Measurements from ENCODE around the gene IWS1.
"Not testable (repeated sequence)": the region's sequence is repeated elsewhere in the genome, so short reads cannot be mapped to it uniquely, and the experiment has no call there.

The IWS1 gene

DNA sequence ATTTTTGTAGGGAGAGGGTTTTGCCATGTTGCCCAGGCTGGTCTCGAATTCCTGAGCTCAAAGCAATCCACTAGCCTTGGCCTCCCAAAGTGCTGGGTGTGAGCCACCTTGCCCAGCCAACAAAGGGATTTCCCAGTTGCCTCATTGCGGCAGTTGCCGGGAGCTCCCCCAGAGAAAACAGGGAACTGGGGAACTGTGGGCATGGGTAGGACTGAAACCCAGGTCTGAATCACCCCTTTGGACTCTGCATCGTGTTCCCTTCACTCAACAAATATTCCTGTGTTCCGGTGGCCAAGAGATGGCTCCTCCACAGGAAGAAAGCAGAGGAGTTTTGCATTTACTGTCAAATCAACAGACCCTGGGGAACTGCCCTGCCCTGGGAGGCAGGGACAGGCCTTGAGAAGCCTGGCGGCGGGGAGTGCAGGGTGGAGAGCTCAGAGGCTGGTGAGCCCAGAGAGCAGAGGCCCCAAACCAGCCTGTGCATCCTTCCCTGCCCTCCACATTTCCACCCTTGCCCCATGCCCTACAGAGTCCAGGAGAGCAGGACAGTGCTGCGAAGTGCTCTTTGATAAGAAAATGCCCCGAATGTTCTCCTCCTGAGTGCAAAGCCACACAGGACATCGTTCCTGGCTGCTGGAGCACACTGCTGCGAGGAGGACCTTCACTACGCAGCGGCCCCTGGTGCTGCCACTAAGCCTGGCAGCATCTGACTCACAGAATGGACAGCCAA lies 34.1 kb upstream of the IWS1 start:
- no peak for DNase-seq (ENCODE audit: low read depth)

DNA sequence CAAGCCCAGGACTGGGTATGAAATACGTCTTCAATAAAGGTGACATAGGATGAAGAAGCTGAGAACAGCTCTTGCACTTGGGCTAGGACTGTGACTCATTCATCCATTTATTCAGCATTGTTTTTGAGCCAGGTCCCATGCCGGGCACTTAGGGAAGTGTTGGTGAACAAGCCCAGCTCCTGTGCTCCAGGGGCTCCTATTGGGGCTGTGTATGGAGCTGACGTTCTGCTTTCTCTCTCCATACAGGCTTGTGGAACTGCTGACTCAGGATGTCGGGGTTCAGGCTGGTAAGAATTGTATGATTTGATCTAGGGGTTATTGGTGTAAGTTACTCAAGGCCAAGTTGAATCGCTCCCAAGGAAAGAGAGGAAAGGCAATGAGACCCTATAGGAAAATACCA lies 33.2 kb upstream of the IWS1 start:
- DNase-seq (ENCODE audit: low read depth), result no peak

DNA sequence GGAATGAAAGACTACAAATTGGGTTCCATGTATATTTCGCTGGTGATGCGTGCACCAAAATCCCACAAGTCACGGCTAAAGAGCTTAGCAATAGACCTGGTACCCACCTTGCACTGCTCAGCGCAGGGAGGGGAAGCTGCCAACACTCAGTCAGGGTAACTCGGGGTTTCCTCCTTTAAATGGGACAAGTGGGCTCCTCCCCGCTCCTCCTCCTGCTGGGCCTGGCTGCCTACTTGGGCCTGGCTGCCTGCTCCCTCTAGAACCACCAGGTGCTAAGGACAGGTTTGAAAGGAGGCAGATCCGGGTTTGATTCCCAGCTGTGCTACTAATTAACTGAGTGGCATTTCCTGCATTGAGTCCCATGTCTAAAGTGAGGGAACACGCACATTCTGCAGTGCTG lies 32.6 kb upstream of the IWS1 start:
- DNase-seq (ENCODE audit: low read depth), result no peak

DNA sequence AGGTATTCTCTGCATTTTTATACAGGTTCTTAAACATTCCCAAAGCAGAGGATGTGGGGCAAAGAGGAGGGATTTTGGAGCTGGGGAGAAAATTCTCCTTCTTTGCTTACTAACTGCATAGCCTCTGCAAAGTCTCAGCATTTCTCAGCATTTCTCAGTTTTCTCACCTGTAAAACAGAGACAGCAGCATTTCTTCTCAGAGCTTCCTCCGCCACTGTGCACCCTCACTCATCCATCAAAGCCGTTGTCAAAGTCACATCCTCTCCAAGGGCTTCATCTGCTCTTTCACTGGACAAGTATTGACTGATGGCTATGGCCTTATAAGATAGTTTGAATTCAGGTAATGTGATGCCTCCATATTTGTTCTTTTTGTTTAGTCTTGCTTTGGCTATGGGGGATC lies 26.6 kb upstream of the IWS1 start:
- no peak for DNase-seq (ENCODE audit: low read depth)

DNA sequence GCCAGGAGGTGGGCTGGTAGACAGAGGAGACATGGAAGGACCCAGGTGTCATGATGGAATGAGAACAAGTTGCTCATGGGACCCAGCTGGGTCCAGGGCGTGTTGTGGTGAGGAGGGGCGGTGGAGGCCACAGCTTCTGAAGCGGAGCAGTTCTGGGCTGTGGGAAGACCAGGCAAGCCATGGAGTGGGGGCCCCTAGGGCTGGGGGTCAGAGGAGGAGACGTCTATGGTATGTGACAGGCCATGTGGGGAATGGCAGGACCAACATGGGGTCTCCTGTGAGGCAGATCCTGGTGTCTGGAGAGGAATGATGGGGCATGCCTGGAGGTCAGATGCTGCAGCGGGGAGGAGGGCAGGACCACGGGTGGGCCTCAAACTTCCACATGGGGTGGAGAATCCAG lies 26.0 kb upstream of the IWS1 start:
- no peak for DNase-seq (ENCODE audit: low read depth)

DNA sequence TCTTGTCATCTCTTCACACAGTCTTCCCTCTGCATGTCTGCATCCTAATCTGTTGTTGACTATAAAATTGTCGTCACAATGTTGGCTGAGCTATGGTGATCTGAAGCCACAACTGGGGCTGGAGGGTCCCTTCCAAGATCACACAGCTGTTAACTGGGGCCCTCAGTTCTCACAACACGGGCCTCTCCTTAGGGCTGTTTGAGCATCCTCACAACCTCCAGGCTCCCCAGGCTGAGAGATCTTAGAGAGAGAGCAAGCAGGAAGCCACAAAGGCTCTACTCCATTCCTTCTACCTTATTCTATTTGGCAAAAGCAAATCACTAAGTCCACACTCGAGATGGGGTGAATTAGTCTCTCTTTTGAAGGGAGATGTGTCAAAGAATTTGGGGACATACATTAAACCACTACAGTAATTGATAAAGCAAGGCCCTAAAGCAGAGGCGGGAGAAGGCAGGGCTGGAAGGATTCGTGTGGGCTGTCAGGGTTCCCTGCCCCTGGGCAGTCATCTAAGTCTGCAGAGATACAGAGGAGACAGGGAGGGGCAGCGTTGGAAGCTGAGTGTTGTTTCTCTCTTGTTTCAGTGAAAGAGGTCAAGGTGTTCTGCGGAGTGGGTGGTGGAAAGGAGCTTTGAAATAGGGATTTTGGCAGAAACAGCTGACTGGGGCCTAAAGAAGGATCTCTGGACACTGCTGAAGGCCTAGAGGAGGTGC lies 25.1 kb upstream of the IWS1 start:
- DNase-seq (ENCODE audit: low read depth), result no peak

DNA sequence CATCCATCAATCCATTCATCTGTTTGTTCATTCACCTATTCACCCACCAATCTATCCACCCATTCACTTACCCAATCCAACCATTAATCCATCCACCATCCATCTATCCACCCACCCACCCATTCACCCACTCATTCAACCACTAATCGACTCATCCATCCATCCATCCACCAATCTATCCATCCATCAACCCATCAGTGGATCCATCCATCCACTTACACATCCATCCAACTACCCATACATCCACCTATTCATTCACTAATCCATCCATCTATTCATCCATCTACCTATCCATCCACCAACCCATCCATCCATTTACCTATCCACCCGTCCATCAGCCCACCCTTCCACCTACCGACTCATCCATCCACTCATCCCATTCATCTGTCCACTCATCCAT lies 20.5 kb upstream of the IWS1 start:
- no peak for DNase-seq (ENCODE audit: low read depth)

DNA sequence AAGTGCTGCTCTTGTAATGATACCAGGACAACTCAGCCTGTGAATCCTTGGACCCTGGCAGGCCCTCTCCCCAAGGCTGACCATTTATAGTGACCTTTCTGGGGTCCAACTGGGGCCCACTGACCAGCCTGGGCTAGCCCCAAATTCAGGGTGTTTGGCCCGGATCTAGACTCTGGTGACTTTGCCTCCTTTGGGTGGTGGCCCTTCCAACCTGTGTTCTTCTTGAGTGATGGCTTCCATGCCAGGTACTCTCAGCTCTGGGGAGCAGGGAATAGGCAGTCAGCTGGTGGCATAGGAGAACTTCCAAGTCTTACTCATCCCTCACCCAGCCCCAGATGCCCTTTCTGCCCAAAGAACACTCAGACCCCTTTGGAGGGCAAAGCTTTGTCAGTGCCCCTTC lies 19.5 kb upstream of the IWS1 start:
- DNase-seq (ENCODE audit: low read depth), result no peak

DNA sequence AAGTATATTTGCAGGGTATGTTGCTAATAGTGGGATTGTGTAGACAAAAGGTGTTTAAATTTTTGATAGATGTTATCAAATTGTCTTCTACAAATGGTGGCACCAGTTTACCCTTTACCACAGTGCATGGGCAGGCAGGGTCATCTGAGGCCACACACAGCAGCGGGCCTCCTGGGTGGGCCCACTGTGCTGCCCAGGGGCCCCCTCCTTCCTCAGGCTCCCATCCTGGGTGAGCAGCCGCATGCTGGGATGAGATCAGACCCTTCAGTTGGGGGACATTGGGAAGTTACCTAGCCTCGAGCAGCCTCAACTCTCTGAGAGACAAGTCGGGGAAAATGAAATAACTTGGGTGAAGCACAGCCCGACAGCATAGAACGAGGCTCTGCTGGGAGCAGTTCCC lies 18.9 kb upstream of the IWS1 start:
- DNase-seq (ENCODE audit: low read depth), result no peak

DNA sequence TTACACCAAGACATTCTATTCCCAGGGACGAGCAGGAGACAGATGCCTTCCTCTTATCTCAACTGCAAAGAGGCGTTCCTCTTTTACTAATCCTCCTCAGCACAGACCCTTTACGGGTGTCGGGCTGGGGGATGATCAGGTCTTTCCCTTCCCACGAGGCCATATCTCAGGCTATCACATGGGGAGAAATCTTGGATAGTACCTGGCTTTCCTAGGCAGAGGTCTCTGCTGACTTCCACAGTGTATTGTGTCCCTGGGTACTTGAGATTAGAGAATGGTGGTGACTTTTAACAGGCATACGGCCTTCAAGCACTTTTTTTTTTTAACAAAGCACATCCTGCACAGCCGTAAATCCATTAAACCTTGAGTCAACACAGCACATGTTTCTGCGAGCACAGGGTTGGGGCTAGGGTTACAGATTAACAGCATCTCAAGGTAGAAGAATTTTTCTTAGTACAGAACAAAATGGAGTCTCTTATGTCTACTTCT lies 16.8 kb upstream of the IWS1 start:
- DNase-seq (ENCODE audit: low read depth), result not testable (repeated sequence)

DNA sequence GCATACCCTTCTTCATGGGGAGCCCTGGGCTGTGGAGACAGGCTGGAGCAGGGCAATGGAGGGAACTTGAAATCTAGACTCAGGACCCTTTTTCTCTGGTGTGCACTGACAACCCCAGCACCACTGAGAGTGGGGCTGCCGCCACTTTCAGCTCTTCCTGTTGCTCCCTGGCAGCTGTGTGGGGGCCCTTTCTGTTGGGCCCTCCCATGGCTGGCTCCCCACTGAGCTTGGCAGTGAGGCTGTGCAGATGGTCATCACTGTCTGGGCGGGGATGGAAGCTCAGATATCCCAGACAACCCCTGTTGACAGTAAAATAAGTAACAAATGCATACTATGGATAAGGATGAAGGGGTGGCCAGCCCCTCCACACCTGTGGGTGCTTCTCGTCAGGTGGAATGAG lies 15.9 kb upstream of the IWS1 start:
- DNase-seq (ENCODE audit: low read depth), result no peak

DNA sequence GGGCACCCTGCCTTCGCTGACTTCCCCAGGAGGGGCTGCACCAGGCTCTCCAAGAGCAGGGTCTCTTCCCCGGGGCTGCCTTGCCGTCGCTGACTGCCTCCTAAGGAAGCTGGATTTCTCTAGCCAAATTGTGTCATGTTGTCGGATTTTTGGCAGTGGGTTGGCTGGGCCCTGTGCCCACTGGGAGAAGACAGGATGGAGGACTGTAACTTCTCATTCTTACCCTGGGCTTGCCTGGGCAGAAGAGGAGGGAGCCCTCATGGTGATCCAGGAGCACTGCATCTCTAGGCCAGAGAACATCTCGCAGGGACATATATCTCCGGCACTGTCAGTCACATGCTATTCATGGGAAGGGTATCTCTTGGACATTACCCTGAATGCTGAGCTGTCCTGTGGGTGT lies 15.5 kb upstream of the IWS1 start:
- no peak for DNase-seq (ENCODE audit: low read depth)

DNA sequence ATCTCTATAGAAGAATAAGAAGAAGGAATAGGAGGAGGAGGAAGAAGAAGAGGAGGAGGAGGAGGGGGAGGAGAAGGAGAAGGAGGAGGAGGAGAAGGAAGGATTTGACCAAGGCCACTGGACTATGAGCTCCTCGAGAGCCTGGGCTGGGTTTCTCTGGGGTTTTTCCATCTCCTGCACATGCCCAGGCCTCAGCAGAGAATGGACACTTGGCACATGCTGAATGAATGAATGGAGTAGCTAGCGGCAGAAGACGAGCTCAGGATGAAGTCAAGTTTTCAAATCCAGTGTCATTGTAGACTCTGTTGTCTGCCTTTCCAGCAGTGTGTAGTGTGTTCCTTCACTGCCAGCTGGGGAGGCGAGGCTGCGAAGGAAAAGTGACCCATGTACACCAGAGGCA lies 11.4 kb upstream of the IWS1 start:
- DNase-seq (ENCODE audit: low read depth), result no peak

DNA sequence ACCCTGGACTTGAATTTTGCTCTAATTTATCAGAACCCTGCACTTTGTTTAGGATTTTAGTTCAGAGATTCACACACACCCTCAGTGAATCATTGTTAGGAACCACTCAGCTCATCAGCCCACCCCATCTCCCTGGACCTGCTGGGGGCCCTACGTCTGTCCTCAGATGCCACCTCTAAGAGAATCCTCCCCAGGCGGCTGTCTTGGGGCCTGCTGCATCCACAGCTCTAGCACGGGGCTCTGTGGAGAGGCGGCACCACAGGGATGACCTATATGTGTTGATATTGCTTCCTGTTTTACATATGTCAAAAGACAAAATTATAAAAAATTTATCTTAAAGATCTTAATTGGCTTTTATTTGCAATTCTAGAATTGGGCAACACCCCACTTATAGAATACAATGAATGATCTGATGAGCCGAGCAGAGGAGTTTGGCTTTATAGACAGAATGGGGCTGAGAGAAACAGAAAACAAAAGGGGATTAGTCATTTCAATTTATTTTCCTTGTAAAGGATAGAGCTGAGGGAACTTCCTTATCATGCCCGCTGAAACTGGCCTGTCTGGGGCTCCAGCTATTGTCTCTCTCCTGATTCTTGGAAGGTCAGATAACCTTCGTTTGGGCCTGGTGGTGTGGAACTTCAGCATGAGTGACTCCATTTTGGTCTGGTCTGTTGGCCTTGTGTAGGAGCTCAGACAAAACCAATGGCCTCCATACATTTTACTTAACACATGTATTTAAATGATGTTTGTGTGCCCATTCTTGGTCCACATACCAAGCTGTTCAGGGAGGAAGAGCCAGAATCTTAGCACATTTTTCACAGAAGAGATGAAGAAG lies 10.6 kb upstream of the IWS1 start:
- no peak for DNase-seq (ENCODE audit: low read depth)

DNA sequence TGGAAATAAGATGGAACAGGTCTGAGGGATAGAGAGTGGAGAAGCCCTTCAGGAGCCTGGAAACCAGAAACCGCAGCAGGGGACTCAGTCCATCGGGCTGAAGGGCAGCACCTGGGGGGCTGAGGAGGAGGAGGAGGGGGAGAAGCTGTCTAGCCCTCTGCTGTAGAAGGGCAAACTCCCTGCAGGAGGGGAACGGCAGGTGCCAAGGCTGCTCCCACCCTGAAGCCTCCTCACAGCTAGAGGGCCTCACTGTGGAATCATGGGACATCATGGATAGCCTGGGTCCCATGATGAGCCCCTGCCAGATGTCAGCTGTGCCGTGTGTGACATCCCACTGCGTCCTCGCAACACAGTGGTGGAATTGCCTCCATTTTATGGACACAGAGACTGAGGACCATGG lies 9.6 kb upstream of the IWS1 start:
- no peak for DNase-seq (ENCODE audit: low read depth)

DNA sequence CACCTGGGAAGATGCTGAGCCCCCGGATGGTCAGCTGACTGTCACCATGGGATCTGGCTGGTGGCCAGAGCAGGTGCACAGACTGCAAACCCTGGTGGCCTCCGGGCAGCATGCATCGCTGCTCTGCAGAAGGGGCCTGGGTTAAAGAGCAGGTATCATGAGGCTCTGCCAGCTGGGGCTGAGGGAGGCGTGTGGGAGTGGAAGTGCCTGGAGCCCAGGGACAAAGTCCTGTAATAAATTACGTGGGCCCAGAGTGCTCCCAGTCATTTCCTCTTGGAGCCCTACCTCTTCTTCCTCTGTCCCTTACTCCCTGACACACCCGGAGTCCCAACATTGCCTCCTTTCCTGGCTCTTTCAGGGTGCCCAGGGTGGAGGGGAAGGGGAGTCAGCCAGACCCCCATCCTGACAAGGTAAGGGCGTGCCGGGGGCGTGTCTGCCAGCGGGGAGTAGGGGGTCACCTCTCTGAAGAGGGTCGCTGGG lies 9.2 kb upstream of the IWS1 start, which contains the start of gene MYO7B:
Gene MYO7B, plus strand, starts transcription at position 262 of the 480 bp plus-strand sequence. CDS start 24,040 bp downstream, outside the sequence.
- DNase-seq (ENCODE audit: low read depth), result no peak

DNA sequence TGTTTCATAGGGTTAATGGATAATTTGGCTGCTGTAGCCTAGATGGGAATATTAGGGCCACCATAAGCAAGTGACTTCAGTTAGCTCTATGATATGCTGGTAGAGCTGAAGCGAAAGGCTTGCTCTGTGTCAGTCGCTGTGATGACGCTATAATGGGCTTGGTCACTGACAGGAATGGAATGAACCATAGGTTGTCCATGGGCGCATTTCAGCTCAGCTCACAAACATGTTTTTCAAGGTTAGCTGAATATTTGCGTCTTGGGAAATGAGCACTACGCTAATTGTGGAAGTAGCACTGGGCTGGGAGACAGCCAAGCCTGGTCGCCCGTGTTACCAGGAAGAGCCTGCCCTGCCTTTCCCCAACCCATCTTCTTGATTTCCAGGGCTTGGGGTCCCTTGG lies 6.0 kb upstream of the IWS1 start:
- no peak for DNase-seq (ENCODE audit: low read depth)

DNA sequence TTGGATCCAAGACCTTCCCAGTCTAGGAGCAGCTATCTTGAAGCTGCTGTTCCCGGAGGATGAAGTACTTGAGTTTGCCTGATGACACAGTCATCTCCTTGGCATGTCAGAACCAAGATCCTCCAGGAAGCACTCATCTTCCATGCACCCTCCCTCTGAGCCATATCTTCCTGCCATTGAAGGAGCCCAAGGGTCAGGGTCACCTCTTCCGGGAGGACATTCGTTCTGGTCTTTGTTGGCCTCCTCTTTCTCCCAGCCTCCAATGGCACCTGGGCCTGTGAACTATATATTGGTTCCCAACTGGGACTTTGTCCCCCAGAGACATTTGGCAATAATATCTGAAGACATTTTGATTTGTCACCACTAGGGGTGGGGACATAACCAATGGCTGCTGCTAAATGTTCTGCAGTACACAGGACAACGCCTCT lies 4.9 kb upstream of the IWS1 start:
- no peak for DNase-seq (ENCODE audit: low read depth)

DNA sequence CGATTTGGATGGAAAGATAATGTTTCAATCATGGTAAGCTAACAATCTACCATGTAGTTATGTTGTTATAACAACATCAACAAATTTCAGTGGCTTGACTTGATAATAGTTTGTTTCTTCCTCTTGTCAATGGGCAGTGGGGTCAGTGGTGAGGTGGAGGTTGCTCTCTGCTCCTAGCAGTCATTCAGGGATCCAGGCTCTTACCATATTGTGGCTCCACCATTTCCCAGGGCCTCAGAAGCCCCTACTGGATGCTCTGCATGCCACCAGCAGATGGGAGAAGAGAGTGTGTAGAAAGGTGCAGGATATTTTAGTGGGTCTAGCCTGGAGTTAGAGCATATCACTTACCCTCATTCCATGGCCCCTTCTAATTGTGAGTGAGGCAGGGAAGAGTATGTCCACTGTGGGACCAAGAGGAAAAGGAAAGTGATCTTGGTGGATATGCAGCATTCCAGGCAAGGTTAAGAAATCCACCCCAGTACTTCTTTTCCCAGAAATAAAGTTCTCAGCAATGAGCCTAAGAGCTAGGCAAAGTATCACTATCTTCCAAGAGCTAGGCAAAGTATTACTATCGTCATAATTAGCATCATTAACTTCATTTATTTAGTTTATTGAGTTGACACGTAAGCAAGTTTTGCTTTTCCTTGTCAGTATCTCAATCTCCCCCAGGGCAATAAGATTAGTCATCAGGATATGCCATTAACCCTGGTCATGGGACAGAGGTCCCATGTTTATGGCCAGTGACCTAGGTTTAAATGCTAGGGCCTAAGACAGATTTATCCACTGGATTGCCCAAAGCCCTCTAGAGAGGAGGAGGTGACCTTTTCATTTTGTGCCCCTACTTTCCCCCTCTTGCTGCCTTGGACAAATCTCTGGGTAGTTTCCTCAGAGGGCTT lies 4.2 kb upstream of the IWS1 start:
- no peak for DNase-seq (ENCODE audit: low read depth)

DNA sequence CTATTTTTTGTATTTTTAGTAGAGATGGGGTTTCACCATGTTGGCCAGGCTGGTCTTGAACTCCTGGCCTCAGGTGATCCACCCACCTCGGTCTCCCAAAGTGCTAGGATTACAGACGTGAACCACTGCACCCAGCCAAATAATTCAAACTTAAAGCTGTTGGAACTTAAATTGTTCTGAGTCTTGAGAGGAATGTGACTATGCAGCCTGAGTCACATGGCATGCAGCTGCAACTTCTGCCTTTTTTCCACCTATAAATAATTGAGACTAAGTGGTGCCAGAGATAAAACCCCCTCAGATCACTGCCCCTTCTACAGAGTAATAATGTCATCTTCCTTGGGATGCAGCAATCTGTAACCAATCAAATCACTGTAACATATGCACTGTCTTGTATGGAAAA lies 3.1 kb upstream of the IWS1 start:
- not testable (repeated sequence) for DNase-seq (ENCODE audit: low read depth)

DNA sequence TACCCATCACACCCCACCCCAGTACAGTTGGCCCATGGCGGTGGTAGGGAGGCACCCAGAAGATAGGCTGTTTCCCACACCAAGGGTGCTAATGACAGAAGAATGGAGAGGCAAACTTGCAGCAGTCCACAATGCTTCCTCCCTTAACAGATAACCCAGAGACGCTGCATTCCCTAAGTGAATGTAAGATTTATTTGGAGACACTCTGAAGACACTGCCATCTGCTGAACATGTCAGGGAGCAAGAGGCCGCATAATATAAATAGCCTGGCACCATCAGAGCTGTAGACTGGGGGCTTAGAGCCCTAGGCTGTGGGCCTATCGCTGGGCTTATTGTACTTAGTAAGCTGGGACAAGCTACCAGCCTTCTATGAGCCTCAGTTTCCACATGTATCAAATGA lies 2.2 kb upstream of the IWS1 start:
- no peak for DNase-seq (ENCODE audit: low read depth)

All from stimulated activated CD4-positive, alpha-beta T cell treated with anti-CD3 and anti-CD28 coated beads, Interleukin-2, amount 100 ng/mL, for 4 hours (primary cell).